ENCODE results near the gene HS6ST2.

GRCh38 chrX:132933170-132933569 is 25.3 kb downstream of the HS6ST2 start:
- TF ChIP-seq POLR2A (IDR thresholded peaks at IDR 0.05; ENCODE audit: borderline replicate concordance, extremely low read depth, insufficient read depth, insufficient read length) (no peak), CTCF (IDR thresholded peaks at IDR 0.05 in 2 of 3, conservative IDR thresholded peaks at IDR 0.05 in 1 of 3; ENCODE audit: borderline replicate concordance in 1 of 3, insufficient read depth in 1 of 3, low read depth in 2 of 3, low read length in 2 of 3) (no peak), CEBPB (IDR thresholded peaks at IDR 0.05; ENCODE audit: low read depth) (no peak), EGR1 (IDR thresholded peaks at IDR 0.05; ENCODE audit: low read depth) (no peak), MAX (IDR thresholded peaks at IDR 0.05) (no peak), SIN3A (IDR thresholded peaks at IDR 0.05; ENCODE audit: low read depth) (no peak), ZNF274 (IDR thresholded peaks at IDR 0.05; ENCODE audit: low read depth, low read length) (no peak), SP1 (IDR thresholded peaks at IDR 0.05; ENCODE audit: low read depth) (no peak), ATF3 (IDR thresholded peaks at IDR 0.05) (no peak), EZH2 (IDR thresholded peaks at IDR 0.05) (no peak), EZH2phosphoT487 (IDR thresholded peaks at IDR 0.05; ENCODE audit: borderline replicate concordance) (no peak)

Measured in HCT116 (cell line).